Measurements from ENCODE around the gene SLC1A1. TPM values are rescaled to one million over a fixed set of nuclear protein-coding genes. Genes with fewer than 3 reads are reported as not detected.

Gene SLC1A1
- 2.9 and 3.1 TPM in 2 replicates for total RNA-seq (2021)
- percentile 38 among the genes with signal in this experiment for Bru-seq, nascent RNA
- BruChase-seq, experiment 1, labeled RNA remaining after a 2-hour chase = percentile 39 among the genes with signal in this experiment
- percentile 42 among the genes with signal in this experiment for BruChase-seq, experiment 2, labeled RNA remaining after a 6-hour chase
- long read RNA-seq, partial matches to known transcripts = 0 of 3 reads
- long read RNA-seq, other reads (novel, unspliced or antisense) = 2 of 3 reads

DNA sequence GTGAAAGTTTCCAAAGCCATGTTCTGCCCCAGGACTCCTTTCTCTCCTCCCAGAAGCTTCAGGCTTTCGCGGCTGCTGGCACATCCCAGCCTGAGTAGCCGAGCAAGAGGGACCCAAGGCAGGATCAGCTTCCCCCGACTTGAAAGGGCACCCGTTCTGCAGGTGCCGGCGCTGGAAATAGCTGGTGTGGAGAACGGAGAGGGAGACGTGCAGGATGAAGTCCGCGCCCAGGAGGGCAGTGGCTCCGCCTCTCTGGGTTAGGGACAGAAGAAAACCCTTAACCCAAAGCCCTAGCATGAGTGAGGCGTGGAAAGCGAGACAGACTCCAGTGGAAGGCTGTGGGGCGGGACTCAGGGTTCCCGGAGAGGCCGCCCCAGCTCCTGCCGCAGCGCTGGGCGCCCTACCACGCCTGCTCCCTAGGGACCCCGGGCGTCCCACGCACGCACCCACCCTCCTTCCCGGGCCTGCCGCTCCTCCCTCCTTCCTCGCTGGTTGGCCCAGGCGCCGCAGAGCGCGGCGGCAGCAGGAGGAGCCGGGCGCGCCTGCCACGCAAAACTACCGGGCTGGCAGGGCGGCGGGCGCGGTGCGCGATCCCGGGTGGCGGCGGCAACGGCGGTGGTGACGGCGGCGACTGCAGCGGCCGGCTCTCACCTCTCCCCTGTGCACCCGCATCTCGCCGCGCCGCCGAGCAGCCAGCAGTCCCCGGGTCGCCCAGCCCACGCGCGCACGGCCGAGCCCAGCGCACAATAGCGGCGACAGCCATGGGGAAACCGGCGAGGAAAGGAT lies at the start of gene SLC1A1:
TSS of gene SLC1A1 (plus strand) at position 550 of the 786 bp plus-strand sequence. CDS start at position 762, 212 bp downstream.
- TF ChIP-seq, protein P1, sequence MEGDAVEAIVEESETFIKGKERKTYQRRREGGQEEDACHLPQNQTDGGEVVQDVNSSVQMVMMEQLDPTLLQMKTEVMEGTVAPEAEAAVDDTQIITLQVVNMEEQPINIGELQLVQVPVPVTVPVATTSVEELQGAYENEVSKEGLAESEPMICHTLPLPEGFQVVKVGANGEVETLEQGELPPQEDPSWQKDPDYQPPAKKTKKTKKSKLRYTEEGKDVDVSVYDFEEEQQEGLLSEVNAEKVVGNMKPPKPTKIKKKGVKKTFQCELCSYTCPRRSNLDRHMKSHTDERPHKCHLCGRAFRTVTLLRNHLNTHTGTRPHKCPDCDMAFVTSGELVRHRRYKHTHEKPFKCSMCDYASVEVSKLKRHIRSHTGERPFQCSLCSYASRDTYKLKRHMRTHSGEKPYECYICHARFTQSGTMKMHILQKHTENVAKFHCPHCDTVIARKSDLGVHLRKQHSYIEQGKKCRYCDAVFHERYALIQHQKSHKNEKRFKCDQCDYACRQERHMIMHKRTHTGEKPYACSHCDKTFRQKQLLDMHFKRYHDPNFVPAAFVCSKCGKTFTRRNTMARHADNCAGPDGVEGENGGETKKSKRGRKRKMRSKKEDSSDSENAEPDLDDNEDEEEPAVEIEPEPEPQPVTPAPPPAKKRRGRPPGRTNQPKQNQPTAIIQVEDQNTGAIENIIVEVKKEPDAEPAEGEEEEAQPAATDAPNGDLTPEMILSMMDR (conservative IDR thresholded peaks at IDR 0.05) = no peak
- no peak for TF ChIP-seq EZH2 (IDR thresholded peaks at IDR 0.05; ENCODE audit: low read depth)
- Histone ChIP-seq H2AFZ (peak within 1 kb of the TSS; percentile 99), H3K79me2 (ENCODE audit: low read depth) (no peaks in the 10 kb centered on the region), H4K20me1 (ENCODE audit: insufficient read depth) (no peaks in the 10 kb centered on the region), H3K9me3 (ENCODE audit: insufficient read depth, low read depth) (no peaks in the 10 kb centered on the region), H3K4me1 (replicated peaks; ENCODE audit: insufficient read depth) (peaks cover 8% of the 10 kb centered on the region; the same call in 1 of the 2 replicates), H3K27me3 (ENCODE audit: insufficient read depth, low read depth) (no peaks in the 10 kb centered on the region), H3K4me3 (peak within 1 kb of the TSS; percentile 64), H3K9me2 (ENCODE audit: insufficient read depth) (no peaks in the 10 kb centered on the region), H3K36me3 (ENCODE audit: low read depth) (no peaks in the 10 kb centered on the region), H3F3A (ENCODE audit: insufficient read depth, low read depth) (no peaks in the 10 kb centered on the region; the same call in 1 of the 2 replicates), H3K27ac (0 out of 2 replicates have a peak within 1 kb of the TSS, but pooled peaks have one; percentile 12), H3K4me2 (peak within 1 kb of the TSS; percentile 86)
- ChIA-PET POLR2A (ENCODE audit: unreplicated experiment) (interaction anchor here (0.6 kb wide), 2 partner anchors 304 to 1215 kb away, joined by 4 to 8 read pairs; no protein-coding TSS in a partner anchor), CTCF (no interaction called here)
- peak; percentile 61 to 65 for DNase-seq
- intact Hi-C loops (cut with micrococcal nuclease; ENCODE audit: unreplicated experiment) = loop anchor here (5.0 kb wide), 1 partner anchor 103 kb away; no protein-coding TSS in a partner anchor
- no TSS peak for BruUV-seq (replicated peaks)

DNA sequence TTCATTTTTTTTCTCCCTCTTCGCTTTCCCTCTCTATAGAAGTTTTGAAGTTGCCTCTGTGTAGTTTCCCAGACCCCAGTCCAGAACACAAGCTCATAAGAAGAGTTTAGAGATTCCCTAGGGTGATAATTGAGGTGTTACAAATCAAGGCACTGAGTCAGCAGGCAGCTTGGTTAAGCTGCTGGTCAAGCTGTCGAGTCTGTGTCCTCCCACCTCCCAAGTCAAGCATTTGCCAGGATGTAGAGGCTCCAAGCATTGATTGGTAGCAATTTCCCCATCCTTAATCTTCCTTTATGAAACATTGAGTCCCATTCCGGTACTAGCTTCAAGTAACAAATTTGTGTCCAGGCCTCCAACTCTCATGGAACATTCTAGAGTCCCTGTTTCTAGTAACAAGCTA lies 47.5 kb upstream of the SLC1A1 start:
- H3K27ac ChIP-seq = no peak overlapping the region
- H3K9me2 ChIP-seq (ENCODE audit: insufficient read depth) = no peaks in the 10 kb centered on the region
- no peaks in the 10 kb centered on the region for H3K4me1 ChIP-seq (replicated peaks; ENCODE audit: insufficient read depth)
- intact Hi-C loops (cut with micrococcal nuclease; ENCODE audit: unreplicated experiment) = no loop called here
- no peaks in the 10 kb centered on the region for H3K36me3 ChIP-seq (ENCODE audit: low read depth)
- H3K27me3 ChIP-seq (ENCODE audit: insufficient read depth, low read depth) = no peaks in the 10 kb centered on the region
- no peak for TF ChIP-seq EZH2 (IDR thresholded peaks at IDR 0.05; ENCODE audit: low read depth)
- TF ChIP-seq, protein P1 (conservative IDR thresholded peaks at IDR 0.05) = no peak
- no peaks in the 10 kb centered on the region for H4K20me1 ChIP-seq (ENCODE audit: insufficient read depth)
- no peak overlapping the region for H2AFZ ChIP-seq
- ChIA-PET POLR2A (ENCODE audit: unreplicated experiment) (no interaction called here), CTCF (no interaction called here)
- H3F3A ChIP-seq (ENCODE audit: insufficient read depth, low read depth) = no peaks in the 10 kb centered on the region
- no peaks in the 10 kb centered on the region for H3K9me3 ChIP-seq (ENCODE audit: insufficient read depth, low read depth)
- no peaks in the 10 kb centered on the region for H3K79me2 ChIP-seq (ENCODE audit: low read depth)
- no TSS peak for BruUV-seq (replicated peaks)
- H3K4me2 ChIP-seq = no peak overlapping the region
- no peak overlapping the region for H3K4me3 ChIP-seq
- DNase-seq = no peak

DNA sequence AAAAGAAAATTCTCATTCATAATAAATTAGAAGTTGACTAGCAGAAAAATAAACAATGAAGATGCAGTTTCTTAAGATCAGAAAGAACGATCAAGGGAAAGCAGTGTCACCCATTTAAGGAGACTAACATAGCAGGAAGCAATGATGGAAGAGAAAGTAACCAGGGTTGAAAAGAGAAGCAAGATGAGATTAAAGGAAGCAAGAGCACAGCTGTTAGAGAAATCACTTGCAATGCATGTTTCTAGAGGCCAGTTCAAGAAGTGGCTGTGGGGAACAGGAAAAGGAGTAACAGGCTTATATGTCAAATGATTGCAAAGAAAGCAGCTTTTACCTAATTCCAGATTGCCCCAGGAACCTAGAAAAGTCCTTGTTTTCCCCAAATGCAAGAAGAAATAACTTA lies 46.8 kb upstream of the SLC1A1 start:
- intact Hi-C loops (cut with micrococcal nuclease; ENCODE audit: unreplicated experiment) = no loop called here
- Histone ChIP-seq H3K27me3 (ENCODE audit: insufficient read depth, low read depth) (no peaks in the 10 kb centered on the region), H3K79me2 (ENCODE audit: low read depth) (no peaks in the 10 kb centered on the region), H3K9me2 (ENCODE audit: insufficient read depth) (no peaks in the 10 kb centered on the region), H3K4me1 (replicated peaks; ENCODE audit: insufficient read depth) (no peaks in the 10 kb centered on the region), H3K36me3 (ENCODE audit: low read depth) (no peaks in the 10 kb centered on the region), H3F3A (ENCODE audit: insufficient read depth, low read depth) (no peaks in the 10 kb centered on the region), H3K4me3 (no peak overlapping the region), H3K27ac (no peak overlapping the region), H3K9me3 (ENCODE audit: insufficient read depth, low read depth) (no peaks in the 10 kb centered on the region), H4K20me1 (ENCODE audit: insufficient read depth) (no peaks in the 10 kb centered on the region), H3K4me2 (no peak overlapping the region), H2AFZ (no peak overlapping the region)
- ChIA-PET POLR2A (ENCODE audit: unreplicated experiment) (no interaction called here), CTCF (no interaction called here)
- no peak for DNase-seq
- TF ChIP-seq, protein P1 (conservative IDR thresholded peaks at IDR 0.05) = no peak
- TF ChIP-seq EZH2 (IDR thresholded peaks at IDR 0.05; ENCODE audit: low read depth) = no peak
- no TSS peak for BruUV-seq (replicated peaks)
